HEK293T (cell line): ENCODE results near the gene CRHR1.

ENCODE experiments used
- ARNT ChIP-seq: fragments of 450-650 bp; IDR thresholded peaks from 2 replicates; pipeline ENCODE4 v1.6.1; 2017; ENCODE audit warnings: mild to moderate bottlenecking
- ELF4 ChIP-seq: fragments of 450-650 bp; IDR thresholded peaks from 2 replicates; pipeline ENCODE4 v1.6.1; 2017; ENCODE audit warnings: antibody characterized with exemption
- FOXK2 ChIP-seq: fragments of 450-650 bp; IDR thresholded peaks from 2 replicates; pipeline ENCODE4 v1.6.1; 2016; ENCODE audit warnings: mild to moderate bottlenecking
- FOXM1 ChIP-seq: fragments of 450-650 bp; IDR thresholded peaks from 2 replicates; pipeline ENCODE4 v1.6.1; 2017; ENCODE audit warnings: mild to moderate bottlenecking, borderline replicate concordance
- HDGF ChIP-seq: fragments of 450-650 bp; IDR thresholded peaks from 2 replicates; pipeline ENCODE4 v1.6.1; 2017; ENCODE audit warnings: antibody characterized with exemption, borderline replicate concordance
- L3MBTL2 ChIP-seq: fragments of 450-650 bp; conservative IDR thresholded peaks from 2 replicates; pipeline ENCODE4 v1.6.1; 2016; ENCODE audit warnings: mild to moderate bottlenecking
- LEF1 ChIP-seq: fragments of 450-650 bp; IDR thresholded peaks from 2 replicates; pipeline ENCODE4 v1.6.1; 2017; ENCODE audit warnings: mild to moderate bottlenecking, borderline replicate concordance
- NFRKB ChIP-seq: fragments of 450-650 bp; IDR thresholded peaks from 2 replicates; pipeline ENCODE4 v1.6.1; 2016; ENCODE audit warnings: mild to moderate bottlenecking, moderate library complexity
- PKNOX1 ChIP-seq: fragments of 450-650 bp; IDR thresholded peaks from 2 replicates; pipeline ENCODE4 v1.6.1; 2016
- SP1 ChIP-seq: fragments of 450-650 bp; IDR thresholded peaks from 2 replicates; pipeline ENCODE4 v1.6.1; 2017
- SUZ12 ChIP-seq: fragments of 450-650 bp; IDR thresholded peaks from 2 replicates; pipeline ENCODE4 v1.6.1; 2016; ENCODE audit warnings: mild to moderate bottlenecking
- TARDBP ChIP-seq: fragments of 450-650 bp; IDR thresholded peaks from 2 replicates; pipeline ENCODE4 v1.6.1; 2016

- no peak for TF ChIP-seq SUZ12
- no peak for TF ChIP-seq FOXK2
- no peak for TF ChIP-seq FOXM1
- no peak for TF ChIP-seq SP1
- no peak for TF ChIP-seq PKNOX1
- no peak for TF ChIP-seq NFRKB
- no peak for TF ChIP-seq TARDBP
- TF ChIP-seq LEF1, result no peak
- TF ChIP-seq L3MBTL2, result no peak
- no peak for TF ChIP-seq HDGF
- no peak for TF ChIP-seq ARNT
- TF ChIP-seq ELF4, result no peak
Observed at GRCh38 chr17:45815752-45816151, 31.6 kb downstream of the CRHR1 start.
